ENCODE measurements around the gene PMPCA.

Gene PMPCA

DNA sequence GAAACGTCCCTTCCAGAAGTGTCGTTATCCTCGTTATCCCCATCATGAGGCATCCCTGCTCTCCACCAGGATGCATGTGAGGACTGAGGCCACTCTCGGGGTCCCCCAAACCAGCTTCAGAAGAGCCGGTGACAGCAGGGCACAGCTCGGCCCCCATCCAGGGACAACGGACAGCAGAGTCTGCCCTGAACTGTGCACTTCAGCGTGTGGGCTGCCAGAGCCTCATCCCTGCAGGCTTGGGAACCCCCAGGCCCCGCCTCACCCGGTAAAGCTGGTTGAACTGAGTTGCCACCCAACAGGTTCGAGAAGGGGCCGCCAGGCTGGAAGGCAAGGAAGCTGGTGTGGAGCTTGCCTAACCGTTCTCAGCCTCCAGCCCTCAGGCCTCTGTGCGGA lies 36.3 kb upstream of the PMPCA start:
- no peak for DNase-seq

GRCh38 chr9:136375096-136375495 lies 35.4 kb upstream of the PMPCA start:
- DNase-seq: no peak

DNA sequence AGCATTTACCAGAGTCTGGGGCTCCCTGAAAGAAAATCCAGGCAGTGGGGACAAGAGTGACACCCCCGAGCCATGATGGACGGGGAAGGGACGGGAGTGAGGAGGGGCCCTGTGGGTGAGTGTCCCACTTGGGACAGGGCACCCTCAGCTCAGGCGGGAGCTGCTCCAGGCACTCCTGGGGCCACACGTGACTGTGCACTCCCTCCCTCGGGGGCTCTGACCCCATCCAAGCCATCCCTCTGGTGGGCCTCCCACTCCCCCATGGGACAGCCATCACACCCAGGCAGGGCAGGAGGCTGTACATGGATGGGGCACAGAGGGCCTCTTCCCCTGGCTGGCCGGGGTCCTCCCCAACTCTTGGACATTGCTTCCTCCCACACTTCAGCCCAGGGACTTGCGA lies 34.0 kb upstream of the PMPCA start:
- DNase-seq: no peak

DNA sequence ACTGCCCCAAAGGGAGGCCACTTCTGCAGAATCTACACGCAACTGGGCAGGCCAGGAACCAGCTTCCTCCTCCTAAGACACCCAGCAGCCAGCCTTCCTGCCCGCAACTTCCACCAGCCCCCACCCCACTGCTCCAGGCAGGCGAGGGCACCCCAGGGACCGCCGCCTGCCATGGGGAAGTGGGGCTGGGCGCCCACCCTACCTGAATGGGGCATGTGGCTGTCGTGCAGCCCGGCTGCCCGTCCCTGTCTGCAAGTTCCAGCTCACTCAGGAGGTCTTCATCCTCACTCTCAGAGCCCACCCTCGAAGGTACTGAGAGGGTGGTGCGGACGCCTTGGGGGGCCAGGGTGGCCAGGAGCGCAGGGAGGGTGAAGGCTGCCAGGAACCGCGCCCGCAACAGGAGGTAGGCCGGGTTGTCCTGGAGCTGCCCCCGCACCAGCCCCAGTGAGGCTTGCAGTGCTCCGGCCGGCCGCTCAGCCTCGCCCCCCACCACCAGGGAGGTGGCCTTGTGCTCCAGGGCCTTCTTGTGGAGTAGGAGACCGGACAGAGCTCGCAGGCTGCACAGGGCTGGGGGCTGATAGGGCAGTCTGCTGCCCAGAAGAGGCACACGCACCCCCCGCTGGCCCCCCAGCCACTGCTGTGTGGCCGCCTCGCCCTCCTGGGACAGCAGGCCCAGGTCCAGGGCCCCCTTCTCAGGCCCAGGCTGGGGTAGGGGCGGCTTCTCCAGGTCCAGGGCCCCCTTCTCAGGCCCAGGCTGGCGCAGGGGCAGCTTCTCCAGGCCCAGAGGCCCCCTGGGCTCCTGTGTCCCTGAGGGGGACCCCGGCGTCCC lies 32.9 kb upstream of the PMPCA start:
- no peak for DNase-seq

DNA sequence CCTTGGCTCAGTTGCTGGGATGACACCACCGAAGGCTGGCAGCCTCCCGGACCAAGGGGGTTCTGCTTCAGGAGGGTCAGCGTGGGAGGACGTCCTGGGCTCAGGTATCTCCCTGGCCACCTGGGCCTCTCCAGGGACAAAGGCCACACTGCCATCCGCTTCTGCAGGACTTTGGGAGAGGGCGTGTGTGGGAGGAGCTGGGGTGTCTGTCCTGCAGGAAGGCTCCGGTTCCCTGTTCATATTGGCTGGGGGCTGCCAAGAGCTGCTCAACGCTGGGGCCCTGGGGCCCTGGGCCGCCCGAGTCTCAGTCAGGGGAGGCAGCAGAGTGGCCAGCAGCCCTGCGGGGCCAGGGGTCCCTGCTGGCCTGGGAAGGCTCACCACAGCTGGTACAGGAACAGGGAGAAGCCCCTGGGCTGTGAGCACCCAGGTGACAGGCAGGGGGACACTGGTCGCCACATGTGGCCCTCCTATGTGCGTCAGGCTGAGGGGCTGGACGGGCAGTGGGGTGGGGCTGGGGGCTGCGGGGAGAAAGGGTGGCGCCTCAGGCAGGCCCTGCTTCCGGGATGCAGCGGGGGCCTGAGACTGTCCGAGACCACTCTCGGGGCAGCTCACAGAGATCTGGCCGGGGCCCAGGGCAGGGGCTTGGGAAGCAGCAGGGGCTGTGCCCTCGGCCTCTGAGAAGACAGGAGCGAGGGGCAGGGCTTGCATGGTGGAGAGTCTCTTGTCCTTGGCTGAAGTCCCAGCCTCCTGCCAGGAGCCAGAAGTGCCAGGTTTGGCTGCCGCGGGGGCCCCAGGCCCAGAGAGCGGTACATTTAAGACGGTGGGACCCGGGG lies 32.1 kb upstream of the PMPCA start:
- DNase-seq: no peak

- DNase-seq: no peak
These were observed 31.5 kb upstream of the PMPCA start for GRCh38 chr9:136379003-136379287.

DNA sequence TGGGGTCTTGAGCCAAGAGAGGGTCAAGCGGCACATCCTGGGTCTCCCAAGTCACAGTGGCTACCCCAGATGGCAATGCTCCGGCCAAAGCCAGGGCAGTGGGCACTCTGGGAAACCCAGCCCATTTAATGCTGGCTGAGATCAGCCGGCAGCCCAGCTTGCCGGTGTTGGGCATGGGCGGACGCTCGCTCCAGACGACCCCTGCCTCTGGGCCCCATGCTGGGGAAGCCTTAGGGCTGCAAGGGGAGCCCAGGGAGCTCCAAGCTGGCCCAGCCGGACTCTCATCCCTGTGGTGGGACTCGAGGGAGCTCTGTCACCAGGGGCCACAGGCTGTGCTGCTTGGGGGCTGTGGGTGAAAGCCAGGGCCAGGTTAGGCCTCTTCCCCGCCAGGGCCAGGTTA lies 31.1 kb upstream of the PMPCA start:
- DNase-seq: no peak

- no peak for DNase-seq
These were observed 30.6 kb upstream of the PMPCA start for GRCh38 chr9:136379891-136380290.

DNA sequence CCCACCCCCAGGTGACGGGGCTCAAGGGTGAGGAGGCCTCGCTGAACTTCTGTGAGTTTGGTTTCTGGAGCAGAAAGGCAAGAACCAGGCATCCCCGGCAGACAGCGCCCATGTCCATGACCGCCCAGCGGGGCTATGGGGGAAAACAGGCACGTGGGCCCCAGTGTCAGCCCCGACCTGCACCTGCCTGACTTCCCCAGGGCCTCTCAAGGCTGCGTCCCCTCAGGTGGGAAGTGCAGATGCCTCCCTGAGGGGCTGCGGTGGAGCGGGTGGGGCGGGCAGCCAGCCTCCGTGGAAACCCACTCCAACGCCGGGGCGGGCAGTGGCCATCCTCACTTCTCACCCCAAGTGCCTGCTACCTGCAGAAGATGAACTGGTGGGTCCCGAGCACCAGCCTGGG lies 30.1 kb upstream of the PMPCA start:
- no peak for DNase-seq

GRCh38 chr9:136381311-136381710 lies 29.1 kb upstream of the PMPCA start:
- no peak for DNase-seq

- DNase-seq: no peak
These were observed 28.4 kb upstream of the PMPCA start for GRCh38 chr9:136381966-136382513.

DNA sequence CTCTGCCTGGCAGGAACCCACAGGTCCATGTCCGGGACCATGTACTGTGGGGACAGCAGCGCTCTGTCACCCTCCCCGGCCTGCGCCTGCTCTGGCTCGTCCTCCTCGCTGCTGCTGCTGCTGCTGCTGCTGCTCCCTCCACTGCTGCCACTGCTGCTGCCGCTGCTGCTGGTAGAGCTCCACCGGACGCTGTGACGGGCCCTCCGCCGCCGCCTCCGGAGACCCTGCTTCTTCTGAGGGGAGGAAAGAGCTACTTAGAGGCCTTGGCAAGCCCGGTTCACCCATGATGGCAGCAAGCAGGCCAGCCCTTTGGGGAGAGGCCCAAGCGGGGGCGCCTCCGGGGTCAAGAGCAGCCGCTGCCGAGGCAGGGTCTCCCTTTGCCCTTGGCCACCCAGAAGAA lies 27.0 kb upstream of the PMPCA start:
- no peak for DNase-seq

DNA sequence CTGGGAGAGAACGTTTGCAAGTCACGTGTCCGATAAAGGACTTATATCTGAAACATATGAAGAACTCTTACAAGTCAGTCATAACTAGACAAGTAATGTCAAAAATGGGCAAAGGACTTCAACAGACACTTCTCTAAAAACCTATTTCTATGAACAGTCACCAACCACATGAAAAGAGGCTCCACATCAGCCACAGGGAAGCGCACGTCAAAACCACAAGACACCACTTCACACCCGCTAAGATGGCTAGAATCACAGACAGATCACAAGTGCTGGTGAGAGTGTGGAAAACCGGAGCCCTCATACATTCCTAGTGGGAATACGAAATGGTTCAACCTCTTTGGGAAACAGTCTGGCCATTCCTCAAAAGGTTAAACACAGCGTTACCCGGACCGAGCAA lies 25.4 kb upstream of the PMPCA start:
- no peak for DNase-seq

DNA sequence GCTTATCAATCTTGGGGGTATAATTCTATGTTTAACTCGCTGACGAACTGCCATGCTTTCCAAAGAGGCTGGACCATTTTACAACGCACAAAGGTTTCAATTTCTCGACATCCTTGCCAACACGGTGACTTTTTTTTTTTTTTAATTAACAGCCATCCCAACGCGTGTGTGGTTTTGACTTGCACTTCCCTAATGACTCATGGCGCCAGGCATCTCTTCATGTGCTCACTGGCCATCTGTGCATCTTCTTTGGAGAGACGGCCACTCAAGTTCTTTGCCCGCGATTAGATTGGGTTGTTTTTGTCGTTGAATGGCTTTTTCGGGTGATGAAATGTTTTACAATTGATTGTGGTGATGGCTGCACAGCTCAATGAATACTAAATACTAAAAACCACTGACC lies 24.4 kb upstream of the PMPCA start:
- DNase-seq: no peak

- DNase-seq: no peak
These were observed 23.2 kb upstream of the PMPCA start for GRCh38 chr9:136387217-136387616.

DNA sequence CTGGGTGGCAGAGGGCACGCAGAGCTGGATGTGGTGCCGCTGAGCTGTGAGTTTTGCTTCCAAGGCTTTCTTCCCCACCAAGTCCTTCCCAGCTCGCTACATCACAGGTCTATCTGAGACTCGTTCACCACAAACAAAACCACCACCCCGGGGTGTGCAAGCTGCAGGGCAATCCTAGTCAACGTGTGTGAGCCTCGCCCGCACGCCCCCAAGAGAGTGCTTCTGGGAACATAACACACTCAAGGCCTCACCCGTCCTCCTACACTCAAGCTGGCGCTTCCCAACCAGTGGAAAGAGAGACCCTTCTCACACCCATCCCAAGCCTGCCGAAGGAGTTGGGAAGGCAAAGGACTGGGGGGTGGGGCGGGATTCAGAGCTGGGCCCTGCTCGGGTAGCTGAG lies 21.1 kb upstream of the PMPCA start:
- DNase-seq: no peak

- DNase-seq: no peak
These were observed 18.5 kb upstream of the PMPCA start for GRCh38 chr9:136391737-136392537.

DNA sequence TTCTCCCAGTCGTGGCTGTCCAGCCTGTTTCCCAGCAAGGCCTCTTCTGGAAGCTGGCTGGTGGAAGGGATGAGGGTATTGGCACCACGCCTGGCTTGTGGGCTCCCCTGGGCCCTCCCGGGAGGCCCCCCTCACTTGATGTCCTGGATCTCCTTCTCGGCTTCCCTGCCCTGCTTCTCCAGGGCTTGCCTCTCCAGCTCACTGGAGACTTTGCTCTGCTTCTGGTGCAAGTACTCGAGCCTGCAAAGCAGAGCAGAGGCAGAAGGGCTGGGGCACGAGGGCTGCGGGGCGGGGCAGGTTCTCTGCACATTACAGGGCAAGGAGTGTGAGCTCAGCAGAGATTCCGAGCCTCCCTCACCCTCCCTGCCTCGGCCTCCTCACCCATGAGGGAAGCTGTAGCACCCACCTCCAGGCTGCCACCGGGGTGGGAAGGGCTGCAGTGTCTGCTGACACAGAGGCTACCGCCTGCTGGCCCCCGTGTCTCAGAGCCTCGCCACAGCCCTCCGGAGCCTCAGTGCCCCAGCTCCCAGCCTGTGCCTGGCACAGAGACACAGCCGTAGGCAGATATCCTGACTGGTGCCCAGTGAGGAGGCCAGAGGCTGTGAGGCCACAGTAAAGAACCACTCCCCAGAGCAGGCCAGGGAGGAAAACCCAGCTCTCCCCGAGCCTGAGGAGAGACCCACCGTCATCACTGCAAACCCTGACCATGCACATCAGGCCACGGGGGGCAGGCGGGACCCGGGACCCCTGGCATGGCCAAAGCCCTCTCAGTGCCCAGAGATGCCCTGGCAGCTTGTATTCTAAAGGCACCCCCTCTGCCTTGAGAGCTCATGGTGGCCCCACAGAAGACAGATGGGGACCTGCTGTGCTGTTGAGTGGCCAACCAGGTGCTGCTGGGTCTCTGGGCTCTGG lies 17.7 kb upstream of the PMPCA start:
- DNase-seq: no peak

GRCh38 chr9:136393531-136393930 lies 16.9 kb upstream of the PMPCA start:
- no peak for DNase-seq

DNA sequence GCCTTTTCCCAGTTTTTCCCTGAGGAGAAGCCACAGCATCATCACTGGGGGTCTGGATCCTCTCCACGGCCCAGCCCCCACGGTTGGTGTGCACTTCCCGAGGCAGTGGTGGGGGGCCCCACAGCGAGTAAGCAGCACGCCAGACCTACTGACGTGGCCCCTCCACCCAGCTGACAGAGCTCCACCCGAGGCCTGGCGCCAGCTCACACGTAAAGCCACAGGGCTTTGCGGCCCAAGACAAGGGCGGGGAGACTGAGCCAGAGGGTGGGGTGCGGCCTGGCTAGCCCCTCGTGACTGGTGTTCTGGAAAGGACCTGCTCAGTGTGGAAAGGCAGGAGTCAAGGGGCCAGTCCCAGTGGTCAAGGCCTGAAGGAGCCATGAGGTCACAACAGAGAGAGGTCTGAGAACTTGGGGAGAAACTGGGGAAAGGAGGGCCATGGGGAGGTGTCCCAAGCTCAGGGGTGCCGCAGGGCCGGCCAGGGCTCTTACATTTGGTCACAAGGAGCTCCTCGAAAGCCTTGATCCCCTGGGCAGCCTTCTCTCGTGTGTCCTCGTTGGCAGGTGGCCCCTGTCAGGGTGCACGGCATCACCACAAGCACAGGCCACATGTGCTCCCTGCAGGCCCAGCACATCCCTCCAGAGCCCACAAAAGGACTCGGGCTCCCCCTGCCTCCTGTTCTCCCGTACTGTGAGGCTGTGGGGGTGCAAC lies 16.0 kb upstream of the PMPCA start:
- DNase-seq: no peak

DNA sequence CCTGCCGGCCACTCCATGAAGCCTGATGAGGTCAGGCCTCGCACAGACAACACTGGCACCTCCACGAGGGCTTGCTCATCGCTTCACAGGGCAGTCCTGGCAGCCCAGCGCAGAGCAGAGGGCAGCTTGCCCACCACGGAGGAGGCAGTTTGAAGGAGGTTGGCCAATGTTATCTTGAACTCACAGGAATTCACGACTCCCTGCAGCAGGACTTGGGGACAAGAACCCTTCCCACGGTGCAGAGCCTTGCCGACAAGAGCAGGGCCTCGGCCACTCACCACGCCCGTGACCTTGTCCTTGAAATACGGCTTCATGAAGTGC lies 15.5 kb upstream of the PMPCA start:
- no peak for DNase-seq

Data from NCI-H1436 treated with DMSO at 0.1 percent for 48 hours (cell line).